Right lobe of liver (tissue), 6 donors: Measurements from ENCODE around the gene ATG5. TPM values are rescaled to one million over a fixed set of nuclear protein-coding genes. Genes with fewer than 3 reads are reported as not detected.

Experiments used
- ATAC-seq, 4 donors: fragments of 200-7000 bp; cut with Tn5 transposase; one replicate each; pipeline ENCODE4 v1.9.1; 2020; ENCODE audit warnings: mild to moderate bottlenecking in 4 of 4, moderate library complexity in 4 of 4
- DNase-seq, 3 donors: peaks; one replicate each; pipeline ENCODE4 v3.0.0-alpha.2; 2020
- H3K27ac ChIP-seq, 3 donors: fragments of 200-600 bp; one replicate each; pipeline ENCODE4 v1.8.0; 2022
- H3K27me3 ChIP-seq, 2 donors: fragments of 200-600 bp; one replicate each; pipeline ENCODE4 v1.8.0; 2022
- H3K36me3 ChIP-seq, 4 donors: fragments of 200-600 bp; sonication (generic) in 1 of 4; one replicate each; pipeline versions ENCODE4 v1.5.1 to v1.8.0; 2017 to 2022; ENCODE audit warnings: control low read depth in 1 of 4
- H3K4me1 ChIP-seq, 4 donors: fragments of 200-600 bp; sonication (generic) in 1 of 4; one replicate each; pipeline versions ENCODE4 v1.5.1 to v1.8.0; 2017 to 2022; ENCODE audit warnings: control low read depth in 1 of 4
- H3K4me3 ChIP-seq, 3 donors: fragments of 200-600 bp; one replicate each; pipeline ENCODE4 v1.8.0; 2022
- H3K9me3 ChIP-seq, 4 donors: fragments of 200-600 bp; sonication (generic) in 1 of 4; one replicate each; pipeline versions ENCODE4 v1.5.1 to v1.8.0; 2017 to 2022; ENCODE audit warnings: control low read depth in 1 of 4
- POLR2A ChIP-seq: fragments of 450-650 bp; IDR thresholded peaks from one replicate; pipeline ENCODE4 v1.6.1; 2017; ENCODE audit warnings: antibody characterized with exemption, mild to moderate bottlenecking
- whole genome bisulfite sequencing: methylation state at CpG from one replicate; pipeline ENCODE4 v1.1.6; 2018; ENCODE audit warnings: low coverage, low lambda C conversion rate; ENCODE audit not compliant: insufficient coverage; ENCODE audit errors: missing lambda C conversion rate; 5-methylcytosine and 5-hydroxymethylcytosine counted together
- intact Hi-C, 2 donors: fragments of 100-400 bp; cut with DNase I; formaldehyde crosslinking; loops; one replicate each; pipeline versions ENCODE4 v1.11.2 to v1.14.1; 2022
- total RNA-seq, 6 experiments: library from RNA; depleted of rRNA in 2 of 6; stranded (reverse); fragments of >200 nt in 2 of 6; fragmentation: NEBNext Ultra II Directional in 3 of 6; extraction: Animal tissue kit (Norgen Biotek cat#: 25700) in 3 of 6; gene quantifications; one replicate each; pipeline versions ENCODE4 v1.1.0 to v1.2.4, GENCODE V29; 2016 to 2023
- TF ChIP-seq, protein P1 (sequence below), 4 donors: fragments of 200-600 bp in 3 of 4; fragments of 450-650 bp in 1 of 4; IDR thresholded peaks; one replicate each; pipeline versions ENCODE4 v1.5.1 to v1.8.0; 2016 to 2022; ENCODE audit warnings: antibody characterized with exemption in 4 of 4, mild to moderate bottlenecking in 2 of 4
- donor health status: DM: no; HTN: yes; CAD: no.
- donor health status: DM: no; HTN: no; CAD: no.
- donor health status: DM: no; HTN: no; CAD: no.
- donor health status: DM: no; HTN: yes; CAD: no.
- donor health status: DM: no; HTN: yes; CAD: no.

ATG5 gene
- total RNA-seq, 6 experiments from 2014 or later = 12.8 to 27.8 (median 16.3) TPM

DNA sequence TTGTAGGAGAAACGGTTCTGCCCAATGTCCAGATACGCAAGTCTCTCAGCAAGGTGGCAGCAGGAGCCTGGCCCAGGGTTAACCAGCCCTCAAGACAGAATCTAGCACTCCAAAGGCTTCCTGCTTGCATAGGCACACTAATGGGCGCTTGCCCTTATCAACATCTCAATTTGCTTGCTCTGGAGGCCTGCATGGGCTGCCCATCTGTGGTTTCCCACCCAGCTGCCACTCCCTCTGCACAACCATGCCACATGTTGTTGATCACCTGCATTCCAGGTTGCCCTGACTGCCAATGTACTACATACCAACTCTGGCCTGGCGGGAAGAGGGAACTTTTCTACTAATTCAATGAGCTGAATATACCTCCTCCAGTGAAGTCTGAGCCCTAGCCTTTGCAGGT, 74.6 kb downstream of the ATG5 start:
- intact Hi-C loops = no loop called here
- no peak for DNase-seq
- H3K4me1 ChIP-seq = peaks cover 0 to 18% (median 0%) of the 10 kb centered on the region in 4 donors
- 100% methylated on average over 1 of the region's 4 CpGs for WGBS
- no peak overlapping the region for H3K4me3 ChIP-seq
- no peaks in the 10 kb centered on the region for H3K27me3 ChIP-seq
- no peak overlapping the region for H3K27ac ChIP-seq
- peaks cover 0 to 3% (median 0%) of the 10 kb centered on the region in 4 donors for H3K36me3 ChIP-seq
- ATAC-seq = no peak
- H3K9me3 ChIP-seq = no peaks in the 10 kb centered on the region
- TF ChIP-seq, protein P1, sequence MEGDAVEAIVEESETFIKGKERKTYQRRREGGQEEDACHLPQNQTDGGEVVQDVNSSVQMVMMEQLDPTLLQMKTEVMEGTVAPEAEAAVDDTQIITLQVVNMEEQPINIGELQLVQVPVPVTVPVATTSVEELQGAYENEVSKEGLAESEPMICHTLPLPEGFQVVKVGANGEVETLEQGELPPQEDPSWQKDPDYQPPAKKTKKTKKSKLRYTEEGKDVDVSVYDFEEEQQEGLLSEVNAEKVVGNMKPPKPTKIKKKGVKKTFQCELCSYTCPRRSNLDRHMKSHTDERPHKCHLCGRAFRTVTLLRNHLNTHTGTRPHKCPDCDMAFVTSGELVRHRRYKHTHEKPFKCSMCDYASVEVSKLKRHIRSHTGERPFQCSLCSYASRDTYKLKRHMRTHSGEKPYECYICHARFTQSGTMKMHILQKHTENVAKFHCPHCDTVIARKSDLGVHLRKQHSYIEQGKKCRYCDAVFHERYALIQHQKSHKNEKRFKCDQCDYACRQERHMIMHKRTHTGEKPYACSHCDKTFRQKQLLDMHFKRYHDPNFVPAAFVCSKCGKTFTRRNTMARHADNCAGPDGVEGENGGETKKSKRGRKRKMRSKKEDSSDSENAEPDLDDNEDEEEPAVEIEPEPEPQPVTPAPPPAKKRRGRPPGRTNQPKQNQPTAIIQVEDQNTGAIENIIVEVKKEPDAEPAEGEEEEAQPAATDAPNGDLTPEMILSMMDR (IDR thresholded peaks at IDR 0.05) = no peak
- TF ChIP-seq POLR2A = no peak

DNA sequence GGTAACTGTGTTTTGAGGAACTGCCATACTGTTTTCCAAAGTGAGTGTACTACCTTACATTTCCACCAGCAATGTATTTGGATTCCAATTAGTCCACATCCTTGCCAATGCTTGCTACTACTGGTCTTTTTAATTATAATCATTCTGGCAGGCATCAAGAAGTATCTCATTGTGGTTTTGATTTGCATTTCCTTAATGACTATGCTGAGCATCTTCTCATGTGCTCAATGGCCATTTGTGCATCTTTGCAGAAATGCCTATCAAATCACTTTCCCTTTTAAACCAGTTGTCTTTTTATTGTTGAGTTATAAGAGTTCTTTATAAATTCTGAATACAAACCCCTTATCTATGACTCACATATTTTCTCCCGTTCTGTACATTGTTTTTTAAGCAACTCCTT, 75.9 kb downstream of the ATG5 start:
- peaks cover 0 to 19% (median 0%) of the 10 kb centered on the region in 4 donors for H3K4me1 ChIP-seq
- no peaks in the 10 kb centered on the region for H3K9me3 ChIP-seq
- no peak overlapping the region for H3K27ac ChIP-seq
- peaks cover 0 to 3% (median 0%) of the 10 kb centered on the region in 4 donors for H3K36me3 ChIP-seq
- 91% methylated on average over 1 of the region's 1 CpG for WGBS
- intact Hi-C loops = no loop called here
- no peaks in the 10 kb centered on the region for H3K27me3 ChIP-seq
- no peak overlapping the region for H3K4me3 ChIP-seq
- ATAC-seq (no peak), DNase-seq (no peak)
- TF ChIP-seq, protein P1 (IDR thresholded peaks at IDR 0.05) = no peak
- TF ChIP-seq POLR2A = no peak

DNA sequence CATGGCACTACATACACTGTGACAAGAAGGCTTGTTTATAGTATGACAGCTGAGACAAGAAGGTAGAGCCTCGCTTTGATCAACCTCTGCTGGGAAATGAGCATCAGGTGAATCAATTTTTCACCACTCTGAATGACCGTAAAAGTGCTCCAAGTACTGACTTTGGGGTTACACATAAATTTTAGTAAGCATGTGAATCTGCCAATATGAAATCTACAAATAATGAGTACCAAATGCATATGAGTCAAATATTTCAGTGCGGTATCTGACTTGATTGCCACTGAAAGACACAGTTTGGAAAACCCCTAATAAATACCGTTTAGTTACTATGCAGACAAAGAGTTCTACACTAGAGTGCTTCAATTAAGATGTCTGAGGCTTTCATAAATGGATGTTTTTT, 77.8 kb downstream of the ATG5 start:
- ATAC-seq (no peak), DNase-seq (no peak)
- Histone ChIP-seq H3K27me3 (no peaks in the 10 kb centered on the region), H3K27ac (no peak overlapping the region), H3K36me3 (peaks cover 0 to 3% (median 0%) of the 10 kb centered on the region in 4 donors), H3K4me1 (peaks cover 0 to 26% (median 3%) of the 10 kb centered on the region in 4 donors), H3K9me3 (no peaks in the 10 kb centered on the region), H3K4me3 (no peak overlapping the region)
- WGBS = 78% methylated on average over 4 of the region's 4 CpGs
- intact Hi-C loops = no loop called here
- TF ChIP-seq, protein P1 (IDR thresholded peaks at IDR 0.05) = no peak
- TF ChIP-seq POLR2A = no peak

DNA sequence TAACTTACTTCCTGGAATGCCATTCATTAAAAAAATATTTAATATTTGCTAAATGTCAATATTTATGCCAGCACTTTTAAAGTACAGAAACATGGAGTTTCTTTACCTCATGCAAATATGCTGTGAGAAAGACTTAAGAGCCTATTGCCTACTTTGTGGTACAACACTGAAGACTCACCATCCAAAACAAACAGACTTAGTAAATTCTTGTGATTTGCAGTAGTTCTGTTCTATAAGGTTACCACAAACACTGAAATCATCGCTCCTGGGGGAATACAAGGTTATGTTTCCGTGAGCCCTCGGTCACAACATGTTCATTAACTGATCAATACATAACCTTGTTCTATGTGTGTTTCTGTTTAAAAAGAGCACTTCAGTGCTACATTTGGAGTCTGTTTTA, 78.3 kb downstream of the ATG5 start:
- no peak for DNase-seq
- Histone ChIP-seq H3K36me3 (peaks cover 0 to 3% (median 0%) of the 10 kb centered on the region in 4 donors), H3K4me3 (no peak overlapping the region), H3K27ac (no peak overlapping the region), H3K9me3 (no peaks in the 10 kb centered on the region), H3K4me1 (peaks cover 0 to 22% (median 3%) of the 10 kb centered on the region in 4 donors), H3K27me3 (no peaks in the 10 kb centered on the region)
- ATAC-seq = no peak
- intact Hi-C loops = no loop called here
- TF ChIP-seq, protein P1 (IDR thresholded peaks at IDR 0.05) = no peak
- TF ChIP-seq POLR2A = no peak
- 78% methylated on average over 3 of the region's 3 CpGs for WGBS

DNA sequence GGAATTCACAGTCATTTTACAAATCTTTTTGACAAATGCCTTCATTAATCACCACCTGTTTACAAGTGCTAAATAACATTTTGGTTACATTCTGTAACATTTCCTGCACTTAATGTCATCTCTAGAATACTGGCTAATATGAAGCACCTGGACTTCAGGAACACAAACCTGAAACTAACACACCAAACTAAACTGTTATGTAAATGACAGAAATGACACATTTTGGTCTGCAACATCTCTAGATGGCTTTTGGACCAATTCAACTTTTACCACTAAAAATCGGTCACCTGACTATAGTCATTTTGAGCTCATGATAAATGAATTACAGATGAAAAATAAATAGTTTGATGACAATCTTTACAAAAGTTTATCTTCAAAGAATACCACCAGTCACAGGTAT, 80.6 kb downstream of the ATG5 start:
- intact Hi-C loops = no loop called here
- Histone ChIP-seq H3K27ac (no peak overlapping the region), H3K36me3 (peaks cover 0 to 3% (median 0%) of the 10 kb centered on the region in 4 donors), H3K4me1 (peaks cover 0 to 14% (median 3%) of the 10 kb centered on the region in 4 donors), H3K9me3 (no peaks in the 10 kb centered on the region), H3K4me3 (no peak overlapping the region), H3K27me3 (no peaks in the 10 kb centered on the region)
- 73% methylated on average over 1 of the region's 1 CpG for WGBS
- ATAC-seq (no peak), DNase-seq (no peak)
- no peak for TF ChIP-seq POLR2A
- TF ChIP-seq, protein P1 (IDR thresholded peaks at IDR 0.05) = no peak
